SK-N-SH treated with all-trans-retinoic acid at 6 μM for 48 hours (cell line): ENCODE measurements around the gene FAHD1.

Experiments
- ATAC-seq: fragments of 200-7000 bp; cut with Tn5 transposase; 3 replicates; pipeline ENCODE4 v1.9.1; 2020; ENCODE audit warnings: mild to moderate bottlenecking, moderate library complexity
- ARNTL ChIP-seq: fragments of 450-650 bp; formaldehyde crosslinking; IDR thresholded peaks from 2 replicates; pipeline ENCODE4 v1.5.0; 2020; ENCODE audit warnings: low read depth, mild to moderate bottlenecking, moderate library complexity, borderline replicate concordance
- BACH2 ChIP-seq: fragments of 250-450 bp; sonication (Bioruptor Pico); IDR thresholded peaks from 2 replicates; pipeline ENCODE4 v1.9.0; 2021; ENCODE audit warnings: mild to moderate bottlenecking, borderline replicate concordance
- CREB5 ChIP-seq: fragments of 250-450 bp; sonication (Bioruptor Pico); IDR thresholded peaks from 2 replicates; pipeline ENCODE4 v1.5.1; 2020; ENCODE audit warnings: low read depth, mild to moderate bottlenecking, moderate library complexity
- ESRRG ChIP-seq: fragments of 250-450 bp; sonication (Bioruptor Pico); IDR thresholded peaks from 2 replicates; pipeline ENCODE4 v1.6.1; 2021; ENCODE audit warnings: mild to moderate bottlenecking
- GLIS3 ChIP-seq: fragments of 250-450 bp; sonication (Bioruptor Pico); IDR thresholded peaks from 2 replicates; pipeline ENCODE4 v1.5.0; 2020; ENCODE audit warnings: mild to moderate bottlenecking, moderate library complexity
- OSR1 ChIP-seq: fragments of 250-450 bp; sonication (Bioruptor Pico); IDR thresholded peaks from 2 replicates; pipeline ENCODE4 v1.8.0; 2022; ENCODE audit warnings: moderate library complexity, mild to moderate bottlenecking, inconsistent platforms
- POU6F1 ChIP-seq: fragments of 250-450 bp; sonication (Bioruptor Pico); IDR thresholded peaks from 2 replicates; pipeline ENCODE4 v1.8.0; 2021; ENCODE audit warnings: low read depth, mild to moderate bottlenecking, moderate library complexity, borderline replicate concordance
- PPARA ChIP-seq: fragments of 250-450 bp; sonication (Bioruptor Pico); IDR thresholded peaks from 2 replicates; pipeline ENCODE4 v1.5.0; 2020; ENCODE audit warnings: mild to moderate bottlenecking, borderline replicate concordance
- RARB ChIP-seq: fragments of 250-450 bp; sonication (Bioruptor Pico); IDR thresholded peaks from 2 replicates; pipeline ENCODE4 v1.8.0; 2021; ENCODE audit warnings: mild to moderate bottlenecking, moderate library complexity
- SNAI2 ChIP-seq: fragments of 250-450 bp; sonication (Bioruptor Pico); IDR thresholded peaks from 2 replicates; pipeline ENCODE4 v1.5.0; 2020; ENCODE audit warnings: mild to moderate bottlenecking, moderate library complexity
- TOX ChIP-seq: fragments of 250-450 bp; sonication (Bioruptor Pico); IDR thresholded peaks from 2 replicates; pipeline ENCODE4 v1.8.0; 2021; ENCODE audit warnings: mild to moderate bottlenecking, moderate library complexity, borderline replicate concordance
- ZC3H10 ChIP-seq: fragments of 250-450 bp; sonication (Bioruptor Pico); IDR thresholded peaks from 2 replicates; pipeline ENCODE4 v1.5.1; 2021; ENCODE audit warnings: mild to moderate bottlenecking, moderate library complexity
- ZFP3 ChIP-seq: fragments of 250-450 bp; sonication (Bioruptor Pico); IDR thresholded peaks from 2 replicates; pipeline ENCODE4 v1.5.0; 2020; ENCODE audit warnings: mild to moderate bottlenecking, moderate library complexity
- ZFP30 ChIP-seq: fragments of 450-650 bp; formaldehyde crosslinking; IDR thresholded peaks from 2 replicates; pipeline ENCODE4 v1.5.0; 2022; ENCODE audit warnings: mild to moderate bottlenecking, moderate library complexity
- ZNF565 ChIP-seq: fragments of 450-650 bp; formaldehyde crosslinking; conservative IDR thresholded peaks from 2 replicates; pipeline ENCODE4 v1.5.0; 2020; ENCODE audit warnings: low read depth, mild to moderate bottlenecking, moderate library complexity
- ZNF70 ChIP-seq: fragments of 450-650 bp; formaldehyde crosslinking; IDR thresholded peaks from 2 replicates; pipeline ENCODE4 v1.5.0; 2020; ENCODE audit warnings: mild to moderate bottlenecking, moderate library complexity
- ZNF8 ChIP-seq: fragments of 450-650 bp; formaldehyde crosslinking; IDR thresholded peaks from 2 replicates; pipeline ENCODE4 v1.5.0; 2020; ENCODE audit warnings: mild to moderate bottlenecking, moderate library complexity
- TF ChIP-seq, protein P1 (sequence below): fragments of 250-450 bp; sonication (Bioruptor Pico); IDR thresholded peaks from 2 replicates; pipeline ENCODE4 v1.8.0; 2020; ENCODE audit warnings: mild to moderate bottlenecking, moderate library complexity, borderline replicate concordance
- TF ChIP-seq, protein P2 (sequence below): fragments of 250-450 bp; sonication (Bioruptor Pico); IDR thresholded peaks from 2 replicates; pipeline ENCODE4 v1.5.1; 2021; ENCODE audit warnings: mild to moderate bottlenecking, moderate library complexity
- TF ChIP-seq, protein P3 (sequence below): fragments of 250-450 bp; sonication (Bioruptor Pico); IDR thresholded peaks from 2 replicates; pipeline ENCODE4 v1.5.0; 2020; ENCODE audit warnings: mild to moderate bottlenecking, moderate library complexity

The FAHD1 gene

DNA sequence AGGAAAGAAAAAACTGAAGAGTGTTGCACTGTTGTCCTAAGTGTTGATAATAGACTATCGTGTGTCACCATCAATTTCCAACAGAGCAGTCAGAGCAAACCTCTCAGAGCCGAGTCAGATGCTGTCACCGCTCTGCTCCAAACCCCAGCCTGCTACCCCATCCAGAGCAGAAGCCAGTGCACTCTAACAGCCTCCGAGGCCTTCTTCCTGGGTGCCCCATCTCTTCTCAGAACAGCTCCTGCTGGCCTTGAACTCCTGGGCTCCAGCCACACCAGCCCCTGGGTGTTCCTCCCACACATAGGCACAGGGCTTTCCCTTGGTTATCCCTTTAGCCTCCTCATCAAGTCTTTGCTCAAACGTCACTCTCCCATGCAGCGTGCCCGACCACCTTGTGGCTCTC is 24.0 kb downstream of the FAHD1 start:
- ATAC-seq: no peak
- TF ChIP-seq, protein P1, sequence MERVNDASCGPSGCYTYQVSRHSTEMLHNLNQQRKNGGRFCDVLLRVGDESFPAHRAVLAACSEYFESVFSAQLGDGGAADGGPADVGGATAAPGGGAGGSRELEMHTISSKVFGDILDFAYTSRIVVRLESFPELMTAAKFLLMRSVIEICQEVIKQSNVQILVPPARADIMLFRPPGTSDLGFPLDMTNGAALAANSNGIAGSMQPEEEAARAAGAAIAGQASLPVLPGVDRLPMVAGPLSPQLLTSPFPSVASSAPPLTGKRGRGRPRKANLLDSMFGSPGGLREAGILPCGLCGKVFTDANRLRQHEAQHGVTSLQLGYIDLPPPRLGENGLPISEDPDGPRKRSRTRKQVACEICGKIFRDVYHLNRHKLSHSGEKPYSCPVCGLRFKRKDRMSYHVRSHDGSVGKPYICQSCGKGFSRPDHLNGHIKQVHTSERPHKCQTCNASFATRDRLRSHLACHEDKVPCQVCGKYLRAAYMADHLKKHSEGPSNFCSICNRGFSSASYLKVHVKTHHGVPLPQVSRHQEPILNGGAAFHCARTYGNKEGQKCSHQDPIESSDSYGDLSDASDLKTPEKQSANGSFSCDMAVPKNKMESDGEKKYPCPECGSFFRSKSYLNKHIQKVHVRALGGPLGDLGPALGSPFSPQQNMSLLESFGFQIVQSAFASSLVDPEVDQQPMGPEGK (CRISPR knock-in tag): no peak
- no peak for TF ChIP-seq ZFP3
- TF ChIP-seq ESRRG (CRISPR knock-in tag): no peak
- no peak for TF ChIP-seq ARNTL (CRISPR knock-in tag)
- TF ChIP-seq ZFP30 (CRISPR knock-in tag): no peak
- no peak for TF ChIP-seq ZNF8
- no peak for TF ChIP-seq GLIS3 (CRISPR knock-in tag)
- no peak for TF ChIP-seq PPARA
- TF ChIP-seq ZNF70 (CRISPR knock-in tag): no peak
- TF ChIP-seq TOX (CRISPR knock-in tag): no peak
- TF ChIP-seq, protein P2, sequence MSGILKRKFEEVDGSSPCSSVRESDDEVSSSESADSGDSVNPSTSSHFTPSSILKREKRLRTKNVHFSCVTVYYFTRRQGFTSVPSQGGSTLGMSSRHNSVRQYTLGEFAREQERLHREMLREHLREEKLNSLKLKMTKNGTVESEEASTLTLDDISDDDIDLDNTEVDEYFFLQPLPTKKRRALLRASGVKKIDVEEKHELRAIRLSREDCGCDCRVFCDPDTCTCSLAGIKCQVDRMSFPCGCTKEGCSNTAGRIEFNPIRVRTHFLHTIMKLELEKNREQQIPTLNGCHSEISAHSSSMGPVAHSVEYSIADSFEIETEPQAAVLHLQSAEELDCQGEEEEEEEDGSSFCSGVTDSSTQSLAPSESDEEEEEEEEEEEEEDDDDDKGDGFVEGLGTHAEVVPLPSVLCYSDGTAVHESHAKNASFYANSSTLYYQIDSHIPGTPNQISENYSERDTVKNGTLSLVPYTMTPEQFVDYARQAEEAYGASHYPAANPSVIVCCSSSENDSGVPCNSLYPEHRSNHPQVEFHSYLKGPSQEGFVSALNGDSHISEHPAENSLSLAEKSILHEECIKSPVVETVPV (CRISPR knock-in tag): no peak
- TF ChIP-seq, protein P3, sequence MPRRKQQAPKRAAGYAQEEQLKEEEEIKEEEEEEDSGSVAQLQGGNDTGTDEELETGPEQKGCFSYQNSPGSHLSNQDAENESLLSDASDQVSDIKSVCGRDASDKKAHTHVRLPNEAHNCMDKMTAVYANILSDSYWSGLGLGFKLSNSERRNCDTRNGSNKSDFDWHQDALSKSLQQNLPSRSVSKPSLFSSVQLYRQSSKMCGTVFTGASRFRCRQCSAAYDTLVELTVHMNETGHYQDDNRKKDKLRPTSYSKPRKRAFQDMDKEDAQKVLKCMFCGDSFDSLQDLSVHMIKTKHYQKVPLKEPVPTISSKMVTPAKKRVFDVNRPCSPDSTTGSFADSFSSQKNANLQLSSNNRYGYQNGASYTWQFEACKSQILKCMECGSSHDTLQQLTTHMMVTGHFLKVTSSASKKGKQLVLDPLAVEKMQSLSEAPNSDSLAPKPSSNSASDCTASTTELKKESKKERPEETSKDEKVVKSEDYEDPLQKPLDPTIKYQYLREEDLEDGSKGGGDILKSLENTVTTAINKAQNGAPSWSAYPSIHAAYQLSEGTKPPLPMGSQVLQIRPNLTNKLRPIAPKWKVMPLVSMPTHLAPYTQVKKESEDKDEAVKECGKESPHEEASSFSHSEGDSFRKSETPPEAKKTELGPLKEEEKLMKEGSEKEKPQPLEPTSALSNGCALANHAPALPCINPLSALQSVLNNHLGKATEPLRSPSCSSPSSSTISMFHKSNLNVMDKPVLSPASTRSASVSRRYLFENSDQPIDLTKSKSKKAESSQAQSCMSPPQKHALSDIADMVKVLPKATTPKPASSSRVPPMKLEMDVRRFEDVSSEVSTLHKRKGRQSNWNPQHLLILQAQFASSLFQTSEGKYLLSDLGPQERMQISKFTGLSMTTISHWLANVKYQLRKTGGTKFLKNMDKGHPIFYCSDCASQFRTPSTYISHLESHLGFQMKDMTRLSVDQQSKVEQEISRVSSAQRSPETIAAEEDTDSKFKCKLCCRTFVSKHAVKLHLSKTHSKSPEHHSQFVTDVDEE: no peak
- TF ChIP-seq OSR1: no peak
- no peak for TF ChIP-seq CREB5 (CRISPR knock-in tag)
- TF ChIP-seq RARB (CRISPR knock-in tag): no peak
- no peak for TF ChIP-seq POU6F1 (CRISPR knock-in tag)
- TF ChIP-seq ZNF565 (CRISPR knock-in tag): no peak
- TF ChIP-seq, all 23 proteins: peak for 0

GRCh38 chr16:1851793-1852192 is 24.8 kb downstream of the FAHD1 start:
- ATAC-seq: no peak
- TF ChIP-seq ZC3H10 (CRISPR knock-in tag) (no peak), BACH2 (CRISPR knock-in tag) (no peak)

DNA sequence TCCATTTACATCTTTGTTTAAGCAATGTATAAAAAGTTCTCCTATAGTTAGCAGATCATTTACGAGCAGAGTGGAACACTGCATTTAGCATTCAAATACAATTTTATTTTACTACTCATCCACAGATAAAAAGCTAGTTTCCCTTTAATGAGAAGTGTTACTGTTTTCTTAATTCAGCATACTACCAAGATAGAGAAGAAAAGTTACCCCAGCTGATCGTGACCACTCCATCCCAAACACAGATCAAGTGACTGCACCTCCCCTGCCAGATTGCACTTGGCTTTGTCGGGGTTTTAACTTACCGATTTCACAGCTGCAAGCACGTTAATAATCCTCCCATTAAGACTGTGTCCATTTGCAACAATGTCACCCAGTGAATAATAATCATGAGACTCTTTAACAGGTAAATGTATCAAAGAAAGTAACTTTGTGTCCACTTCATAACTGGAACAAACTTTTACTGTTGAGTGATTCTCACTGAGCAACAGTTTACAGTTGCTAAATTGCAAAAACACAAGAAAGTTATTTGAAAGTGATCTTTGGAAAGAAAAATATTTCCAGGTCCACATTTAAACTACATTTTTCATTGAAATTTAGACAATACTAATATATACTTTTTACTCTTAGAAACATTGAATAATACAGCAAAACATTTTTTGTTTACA is 30.6 kb downstream of the FAHD1 start:
- TF ChIP-seq, protein P2 (CRISPR knock-in tag): no peak
- TF ChIP-seq ESRRG (CRISPR knock-in tag): no peak
- no peak for TF ChIP-seq ZNF70 (CRISPR knock-in tag)
- no peak for TF ChIP-seq TOX (CRISPR knock-in tag)
- TF ChIP-seq POU6F1 (CRISPR knock-in tag): no peak
- no peak for TF ChIP-seq ZC3H10 (CRISPR knock-in tag)
- TF ChIP-seq CREB5 (CRISPR knock-in tag): no peak
- no peak for TF ChIP-seq SNAI2
- TF ChIP-seq, all 23 proteins: peak for 0
- ATAC-seq: no peak
